GM18505 (cell line): ENCODE results near the gene ZBTB6.

Source experiments
- ATAC-seq: cut with Tn5 transposase; IDR thresholded peaks from one replicate; pipeline ENCODE4 v1.9.1; 2021; ENCODE audit not compliant: unreplicated experiment
- POLR2A ChIP-seq: IDR thresholded peaks from 4 replicates; pipeline ENCODE4 v1.6.1; 2011; ENCODE audit warnings: borderline replicate concordance; ENCODE audit not compliant: insufficient read depth, insufficient read length; ENCODE audit errors: extremely low read depth

The ZBTB6 gene, protein sequence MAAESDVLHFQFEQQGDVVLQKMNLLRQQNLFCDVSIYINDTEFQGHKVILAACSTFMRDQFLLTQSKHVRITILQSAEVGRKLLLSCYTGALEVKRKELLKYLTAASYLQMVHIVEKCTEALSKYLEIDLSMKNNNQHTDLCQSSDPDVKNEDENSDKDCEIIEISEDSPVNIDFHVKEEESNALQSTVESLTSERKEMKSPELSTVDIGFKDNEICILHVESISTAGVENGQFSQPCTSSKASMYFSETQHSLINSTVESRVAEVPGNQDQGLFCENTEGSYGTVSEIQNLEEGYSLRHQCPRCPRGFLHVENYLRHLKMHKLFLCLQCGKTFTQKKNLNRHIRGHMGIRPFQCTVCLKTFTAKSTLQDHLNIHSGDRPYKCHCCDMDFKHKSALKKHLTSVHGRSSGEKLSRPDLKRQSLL

DNA sequence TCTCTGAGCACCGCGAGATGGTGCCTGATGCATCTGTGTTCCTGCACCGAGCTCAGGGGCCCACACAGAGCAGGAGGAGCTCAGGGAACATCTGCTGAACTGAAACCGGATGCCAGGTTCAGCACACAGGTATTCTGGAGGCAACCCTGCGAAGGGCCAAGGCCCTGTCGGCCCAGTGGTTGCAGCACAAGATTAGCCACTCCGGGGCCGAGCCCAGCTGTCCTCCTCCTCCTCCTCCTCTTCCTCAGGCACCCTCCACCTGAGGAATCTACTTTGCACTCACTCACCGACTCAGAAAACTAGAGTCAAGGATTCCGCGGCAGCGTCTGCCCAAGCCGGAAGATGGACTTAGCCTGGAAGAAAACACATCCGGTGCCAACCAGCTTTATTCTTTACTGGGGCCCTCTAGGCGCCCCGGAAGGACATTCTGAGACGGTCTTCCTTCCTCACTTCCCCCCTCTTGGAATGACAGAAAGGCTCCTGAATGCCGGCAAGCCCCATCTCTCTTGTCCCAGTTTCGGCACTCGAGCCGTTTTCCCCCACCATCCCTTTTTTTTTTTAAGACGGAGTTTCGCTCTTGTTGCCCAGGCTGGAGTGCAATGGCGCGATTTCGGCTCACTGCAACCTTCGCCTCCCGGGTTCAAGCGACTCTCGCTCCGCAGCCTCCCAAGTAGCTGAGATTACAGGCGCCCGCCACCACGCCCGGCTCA lies at the start of gene ZBTB6:
ZBTB6 (minus strand) TSS at position 360 of the 710 bp plus-strand sequence. CDS start 1,251 bp downstream, outside the sequence.
- peak; percentile 98 for ATAC-seq
- TF ChIP-seq POLR2A: peak; percentile 93

DNA sequence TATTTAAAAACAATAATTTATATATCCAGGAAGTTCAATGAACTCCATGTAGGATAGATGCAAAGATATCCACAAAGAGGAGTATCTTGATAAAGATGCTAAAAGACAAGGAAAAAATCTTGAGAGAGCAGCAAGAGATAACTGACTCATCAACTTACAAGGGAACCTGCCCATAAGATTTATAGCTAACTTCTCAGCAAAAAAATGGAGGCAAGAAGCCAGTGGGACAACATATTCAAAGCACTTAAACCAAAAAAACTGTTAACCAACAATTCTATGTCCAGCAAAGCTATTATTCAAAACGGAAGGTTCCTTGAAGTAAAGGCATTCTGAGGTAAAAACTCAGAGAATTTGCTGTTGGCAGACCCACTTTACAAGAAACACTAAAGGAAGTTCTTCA lies 48.0 kb upstream of the ZBTB6 start:
- TF ChIP-seq POLR2A: no peak
- no peak for ATAC-seq

DNA sequence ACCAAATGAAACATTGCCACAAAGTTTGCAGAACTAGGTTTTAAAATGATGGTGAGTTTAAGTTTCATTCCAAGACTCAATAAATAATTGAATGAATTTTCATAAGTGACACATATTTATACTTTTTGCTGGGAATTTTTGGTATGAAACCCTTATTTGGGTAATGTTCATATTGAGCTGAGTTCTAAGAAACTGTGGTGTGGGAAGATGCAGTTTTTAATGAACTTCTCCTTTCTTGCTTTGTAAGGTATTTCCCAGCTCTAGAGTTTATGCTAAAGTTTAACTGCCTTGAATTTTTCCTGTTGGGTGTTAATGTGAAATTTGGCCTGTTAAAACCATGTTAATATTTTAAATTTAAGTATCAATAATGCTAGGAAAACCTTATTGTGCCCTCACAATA lies 42.8 kb upstream of the ZBTB6 start:
- no peak for ATAC-seq
- TF ChIP-seq POLR2A: no peak

DNA sequence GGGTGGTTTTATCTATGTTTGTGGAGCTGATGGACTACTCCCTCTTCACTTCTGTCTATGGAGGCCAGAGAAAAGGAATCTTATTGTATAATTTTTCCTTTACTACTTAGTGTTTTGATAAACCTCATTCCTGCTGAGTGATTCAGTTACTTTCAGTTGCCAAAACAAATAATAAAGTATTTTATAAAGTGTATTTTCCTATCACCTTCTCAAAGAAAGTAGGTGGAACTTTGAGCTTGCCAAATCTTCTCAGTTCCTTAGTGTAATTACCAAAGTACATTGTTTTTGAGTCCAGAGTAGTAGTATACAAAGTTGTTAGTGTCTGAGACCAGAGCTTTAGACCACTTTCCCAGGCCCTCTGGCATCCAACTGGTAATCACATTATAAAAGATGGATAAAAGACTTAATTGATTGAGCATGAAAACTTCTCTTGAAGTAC lies 41.1 kb upstream of the ZBTB6 start:
- TF ChIP-seq POLR2A: no peak
- no peak for ATAC-seq

DNA sequence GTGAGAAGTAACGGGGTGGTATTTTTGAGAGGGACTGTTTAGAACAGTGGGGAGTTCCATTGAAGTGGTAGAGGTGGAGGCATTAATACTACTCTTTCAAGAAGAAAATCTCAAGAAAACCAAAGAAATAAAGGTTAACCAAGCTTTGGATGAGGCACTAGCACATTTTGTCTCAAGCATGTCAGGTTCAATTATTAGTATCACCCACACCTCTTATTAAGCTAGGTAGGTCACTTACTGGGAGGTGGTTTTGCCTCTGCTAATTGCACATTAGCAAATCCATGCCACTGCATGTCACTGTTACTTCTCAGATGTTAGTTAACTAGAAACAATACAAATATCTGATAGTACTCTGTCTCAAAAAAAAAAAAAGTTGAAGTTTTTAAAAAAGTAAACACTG lies 37.9 kb upstream of the ZBTB6 start:
- TF ChIP-seq POLR2A: no peak
- no peak for ATAC-seq

DNA sequence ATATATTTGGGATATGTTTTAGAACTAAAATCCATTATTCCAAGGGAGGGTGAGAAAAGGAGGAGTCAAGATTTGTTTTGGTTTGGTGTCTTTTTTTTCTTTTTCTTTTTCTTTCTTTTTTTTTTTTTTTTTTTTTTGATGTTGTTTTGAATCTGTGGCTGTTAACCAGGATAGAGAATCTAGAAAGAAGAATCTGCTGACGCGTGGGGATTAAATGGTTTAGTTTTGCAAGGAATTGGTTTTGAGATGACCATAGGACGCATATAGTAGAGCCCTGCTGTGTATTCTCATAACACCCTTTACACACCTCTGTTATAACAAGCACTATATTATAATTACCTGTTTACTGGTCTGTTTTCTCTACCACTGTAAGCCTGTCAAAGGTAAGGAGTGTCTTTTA lies 37.1 kb upstream of the ZBTB6 start:
- TF ChIP-seq POLR2A: no peak

DNA sequence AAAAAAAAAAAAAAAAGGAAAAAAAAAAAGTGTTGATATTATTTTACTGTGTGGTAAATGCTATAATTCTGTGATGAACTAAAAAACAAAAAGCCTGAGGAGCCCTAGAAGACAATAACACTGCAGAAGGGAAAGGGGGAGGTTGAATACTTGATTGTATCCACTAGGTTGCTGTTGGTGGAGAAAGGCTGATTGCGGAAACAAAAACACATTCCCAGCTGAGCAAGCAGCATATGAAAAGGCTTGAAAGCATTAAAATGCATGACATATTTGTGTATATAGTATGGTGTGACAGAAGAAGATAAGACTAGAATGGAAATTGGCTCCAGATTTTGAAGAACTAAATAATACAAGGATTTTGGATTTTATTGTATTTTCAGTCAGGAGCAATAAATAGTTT lies 36.6 kb upstream of the ZBTB6 start:
- ATAC-seq: no peak
- no peak for TF ChIP-seq POLR2A

More for the DNA sequence above, 37.1 kb upstream of the ZBTB6 start:
- ATAC-seq: no peak

DNA sequence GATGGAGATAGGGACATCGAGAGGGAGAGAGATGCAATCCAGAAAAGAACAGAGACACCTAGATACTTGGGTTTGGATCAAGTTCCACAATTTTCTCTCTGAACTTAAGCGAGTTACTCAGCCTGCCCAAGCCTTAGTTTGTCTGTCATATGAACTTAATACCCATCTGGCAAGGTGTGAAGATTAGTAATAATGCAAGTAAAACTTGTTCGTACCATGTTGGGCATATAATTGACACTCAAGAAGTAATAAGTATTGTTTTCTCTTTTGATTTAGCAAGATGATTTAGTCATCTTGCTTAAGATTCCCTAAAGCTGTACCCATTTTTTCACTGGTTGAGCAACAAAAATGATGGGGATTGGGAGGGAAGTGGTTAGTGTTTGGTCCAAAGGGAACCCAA lies 35.2 kb upstream of the ZBTB6 start:
- TF ChIP-seq POLR2A: no peak
- no peak for ATAC-seq

DNA sequence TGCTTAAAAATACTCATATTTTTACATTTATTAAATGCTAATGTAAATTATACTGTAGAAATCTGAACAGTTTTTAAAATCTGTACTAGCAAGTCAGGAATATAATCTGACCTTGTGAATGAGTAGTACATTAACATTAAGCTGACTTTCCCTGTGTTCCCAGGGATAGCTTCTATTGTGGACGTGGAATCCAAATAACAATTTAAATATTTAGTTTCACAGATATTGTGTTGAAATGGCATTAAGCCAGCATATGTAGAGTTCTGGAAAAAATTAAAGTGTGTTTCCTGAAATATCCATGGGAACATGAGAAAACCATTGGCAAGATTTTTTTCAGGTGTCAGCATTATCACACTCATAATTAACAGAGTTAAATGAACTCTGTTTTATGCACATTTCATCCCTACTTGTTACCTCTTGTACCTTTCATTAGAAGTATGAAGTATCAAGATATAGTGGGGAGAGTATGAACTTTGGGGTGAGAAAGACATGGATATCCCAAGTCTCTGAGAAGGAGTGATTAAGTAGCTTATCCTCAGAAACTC lies 33.4 kb upstream of the ZBTB6 start:
- no peak for TF ChIP-seq POLR2A
- ATAC-seq: no peak

DNA sequence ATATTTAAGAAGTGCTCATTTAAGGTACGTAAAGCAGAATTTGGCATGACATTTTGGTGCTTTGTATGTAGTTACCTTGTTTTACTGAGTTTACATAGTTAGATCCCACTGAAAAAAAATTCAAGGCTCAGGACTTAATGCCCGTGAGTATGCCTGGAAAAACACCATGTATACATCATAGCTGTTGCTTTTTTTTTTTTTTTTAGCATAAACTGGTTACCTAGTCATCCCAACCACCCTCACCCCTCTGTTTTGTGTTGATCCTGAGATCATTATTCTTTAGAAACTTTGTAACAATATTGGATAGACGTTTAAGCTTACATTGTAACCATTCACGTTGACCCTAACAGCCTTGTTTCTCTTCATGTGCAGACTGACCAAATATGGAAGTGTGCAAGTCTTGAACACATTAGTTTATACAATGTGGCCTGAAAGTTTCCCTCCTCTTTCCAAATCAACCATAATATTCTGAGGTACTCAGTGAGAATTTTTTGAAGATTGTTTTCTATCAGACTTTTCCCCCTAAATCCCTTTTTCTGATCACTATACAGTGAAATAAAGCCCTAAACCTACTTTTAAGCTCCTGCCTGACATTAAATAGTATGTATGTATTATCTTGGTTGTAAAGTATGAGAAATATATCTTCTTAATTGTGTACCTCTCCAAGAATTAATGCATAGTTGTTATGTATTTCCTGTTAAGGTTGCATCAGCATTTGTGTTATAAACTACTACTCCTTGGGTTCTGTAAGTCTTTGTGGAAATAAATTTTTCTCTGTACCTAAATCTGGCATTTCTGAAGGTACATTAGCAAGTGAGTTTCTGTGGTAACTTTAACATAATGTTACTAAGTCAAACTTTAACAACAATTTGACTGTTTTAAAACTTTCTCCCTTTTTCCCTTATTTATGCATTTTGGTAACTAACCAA lies 32.1 kb upstream of the ZBTB6 start:
- TF ChIP-seq POLR2A: no peak
- ATAC-seq: no peak

DNA sequence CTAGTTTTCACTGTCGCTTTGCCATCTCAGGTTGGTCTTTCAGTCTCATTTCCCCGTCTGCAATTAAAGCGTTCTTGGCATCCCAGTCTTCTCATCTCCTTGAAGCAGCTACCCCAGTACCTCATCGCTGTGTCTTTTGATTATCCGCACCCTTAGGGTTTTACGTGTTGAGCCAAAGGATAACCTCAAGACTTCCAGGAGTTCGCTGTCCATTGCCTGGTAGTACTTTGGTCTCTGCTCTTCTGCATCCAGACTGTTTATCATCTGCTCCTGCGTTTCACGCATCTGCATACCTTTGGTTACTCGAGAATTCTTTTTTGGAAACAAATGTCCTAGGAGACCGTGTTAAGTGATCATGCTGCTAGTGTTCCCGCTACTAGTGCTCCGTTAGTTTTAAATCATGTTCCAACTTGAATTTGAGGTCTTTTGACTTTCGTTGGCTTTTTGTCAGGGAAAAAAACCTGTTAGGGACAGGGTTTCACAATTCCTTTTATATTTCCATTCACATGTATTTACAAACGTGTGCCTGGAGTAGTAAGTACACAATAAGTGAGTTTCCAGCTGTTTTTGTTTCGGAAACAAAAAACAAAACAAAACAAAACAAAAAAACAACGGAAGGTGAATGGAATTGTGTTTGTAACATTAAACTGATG lies 28.6 kb upstream of the ZBTB6 start:
- no peak for ATAC-seq
- TF ChIP-seq POLR2A: no peak
